Measurements from ENCODE around the gene TOM1L2. TPM values are rescaled to one million over a fixed set of nuclear protein-coding genes. Genes with fewer than 3 reads are reported as not detected.

TOM1L2 gene
- total and polyA plus RNA-seq, 2 experiments from 2014 or later = 25.5 to 31.0 TPM

GRCh38 chr17:17796787-17797061 lies 175.5 kb downstream of the TOM1L2 start:
- Histone ChIP-seq H3K36me3 (ENCODE audit: low read depth) (no peaks in the 10 kb centered on the region), H3K27me3 (replicated peaks; ENCODE audit: insufficient read depth) (no peaks in the 10 kb centered on the region), H3K79me2 (ENCODE audit: insufficient read depth) (no peaks in the 10 kb centered on the region; the same call in 1 of the 2 replicates), H3K4me1 (ENCODE audit: insufficient read depth) (no peaks in the 10 kb centered on the region), H3K27ac (no peak overlapping the region), H3K4me2 (ENCODE audit: unreplicated experiment) (no peak overlapping the region), H3F3A (ENCODE audit: insufficient read depth) (no peaks in the 10 kb centered on the region), H3K9me3 (ENCODE audit: low read depth) (no peaks in the 10 kb centered on the region), H3K9me2 (ENCODE audit: insufficient read depth) (no peaks in the 10 kb centered on the region), H4K20me1 (ENCODE audit: insufficient read depth) (no peaks in the 10 kb centered on the region), H3K9ac (no peak overlapping the region), H3K4me3 (no peak overlapping the region), H2AFZ (no peak overlapping the region)
- WGBS, 2 experiments (ENCODE audit: low coverage in 1 of 2, low lambda C conversion rate in 2 of 2, missing lambda C conversion rate in 2 of 2) = 97 to 98% methylated on average over 13 of the region's 13 CpGs
- DNase-seq = no peak
- in situ Hi-C loops (cut with MboI) = no loop called here
- TF ChIP-seq EZH2phosphoT487 (IDR thresholded peaks at IDR 0.05; ENCODE audit: insufficient read depth, low read depth) (no peak), EZH2 (IDR thresholded peaks at IDR 0.05; ENCODE audit: insufficient read depth, poor library complexity, severe bottlenecking) (no peak)

GRCh38 chr17:17795946-17796786 lies 176.0 kb downstream of the TOM1L2 start:
- no peaks in the 10 kb centered on the region for H3K9me2 ChIP-seq (ENCODE audit: insufficient read depth)
- no peak overlapping the region for H3K4me2 ChIP-seq (ENCODE audit: unreplicated experiment)
- H4K20me1 ChIP-seq (ENCODE audit: insufficient read depth) = no peaks in the 10 kb centered on the region
- H3F3A ChIP-seq (ENCODE audit: insufficient read depth) = no peaks in the 10 kb centered on the region
- H3K79me2 ChIP-seq (ENCODE audit: insufficient read depth) = no peaks in the 10 kb centered on the region; the same call in 1 of the 2 replicates
- DNase-seq = no peak
- WGBS, 2 experiments (ENCODE audit: low coverage in 1 of 2, low lambda C conversion rate in 2 of 2, missing lambda C conversion rate in 2 of 2) = 96 to 98% methylated on average over 28 to 40 of the region's 40 CpGs
- no peaks in the 10 kb centered on the region for H3K9me3 ChIP-seq (ENCODE audit: low read depth)
- no peaks in the 10 kb centered on the region for H3K4me1 ChIP-seq (ENCODE audit: insufficient read depth)
- H3K36me3 ChIP-seq (ENCODE audit: low read depth) = no peaks in the 10 kb centered on the region
- no peak overlapping the region for H3K9ac ChIP-seq
- no peaks in the 10 kb centered on the region for H3K27me3 ChIP-seq (replicated peaks; ENCODE audit: insufficient read depth)
- no peak for TF ChIP-seq EZH2 (IDR thresholded peaks at IDR 0.05; ENCODE audit: insufficient read depth, poor library complexity, severe bottlenecking)
- TF ChIP-seq EZH2phosphoT487 (IDR thresholded peaks at IDR 0.05; ENCODE audit: insufficient read depth, low read depth) = no peak
- in situ Hi-C loops (cut with MboI) = no loop called here
- H3K27ac ChIP-seq = no peak overlapping the region
- H2AFZ ChIP-seq = no peak overlapping the region
- H3K4me3 ChIP-seq = no peak overlapping the region

GRCh38 chr17:17795296-17795695 lies 176.9 kb downstream of the TOM1L2 start:
- Histone ChIP-seq H3K27me3 (replicated peaks; ENCODE audit: insufficient read depth) (no peaks in the 10 kb centered on the region), H3K9ac (no peak overlapping the region), H4K20me1 (ENCODE audit: insufficient read depth) (no peaks in the 10 kb centered on the region), H3K79me2 (ENCODE audit: insufficient read depth) (peaks cover 4% of the 10 kb centered on the region; the same call in 1 of the 2 replicates), H3K4me2 (ENCODE audit: unreplicated experiment) (no peak overlapping the region), H3K4me1 (ENCODE audit: insufficient read depth) (no peaks in the 10 kb centered on the region), H2AFZ (no peak overlapping the region), H3K4me3 (no peak overlapping the region), H3K9me3 (ENCODE audit: low read depth) (no peaks in the 10 kb centered on the region), H3K36me3 (ENCODE audit: low read depth) (no peaks in the 10 kb centered on the region), H3K27ac (no peak overlapping the region), H3F3A (ENCODE audit: insufficient read depth) (no peaks in the 10 kb centered on the region), H3K9me2 (ENCODE audit: insufficient read depth) (no peaks in the 10 kb centered on the region)
- in situ Hi-C loops (cut with MboI) = no loop called here
- WGBS, 2 experiments (ENCODE audit: low coverage in 1 of 2, low lambda C conversion rate in 2 of 2, missing lambda C conversion rate in 2 of 2) = 89 to 98% methylated on average over 7 to 12 of the region's 12 CpGs
- TF ChIP-seq EZH2 (IDR thresholded peaks at IDR 0.05; ENCODE audit: insufficient read depth, poor library complexity, severe bottlenecking) = no peak
- no peak for TF ChIP-seq EZH2phosphoT487 (IDR thresholded peaks at IDR 0.05; ENCODE audit: insufficient read depth, low read depth)
- no peak for DNase-seq

- H2AFZ ChIP-seq = no peak overlapping the region
- no peak overlapping the region for H3K27ac ChIP-seq
- in situ Hi-C loops (cut with MboI) = no loop called here
- peaks cover 11% of the 10 kb centered on the region for H3K79me2 ChIP-seq (ENCODE audit: insufficient read depth)
- no peaks in the 10 kb centered on the region for H3K9me2 ChIP-seq (ENCODE audit: insufficient read depth)
- H3K36me3 ChIP-seq (ENCODE audit: low read depth) = no peaks in the 10 kb centered on the region
- no peaks in the 10 kb centered on the region for H3K27me3 ChIP-seq (replicated peaks; ENCODE audit: insufficient read depth)
- H3K4me1 ChIP-seq (ENCODE audit: insufficient read depth) = no peaks in the 10 kb centered on the region
- DNase-seq = no peak
- H3K9me3 ChIP-seq (ENCODE audit: low read depth) = no peaks in the 10 kb centered on the region
- no peak overlapping the region for H3K4me2 ChIP-seq (ENCODE audit: unreplicated experiment)
- no peaks in the 10 kb centered on the region for H4K20me1 ChIP-seq (ENCODE audit: insufficient read depth)
- H3F3A ChIP-seq (ENCODE audit: insufficient read depth) = no peaks in the 10 kb centered on the region
- TF ChIP-seq EZH2phosphoT487 (IDR thresholded peaks at IDR 0.05; ENCODE audit: insufficient read depth, low read depth) (no peak), EZH2 (IDR thresholded peaks at IDR 0.05; ENCODE audit: insufficient read depth, poor library complexity, severe bottlenecking) (no peak)
- H3K9ac ChIP-seq = no peak overlapping the region
- WGBS, 2 experiments (ENCODE audit: low coverage in 1 of 2, low lambda C conversion rate in 2 of 2, missing lambda C conversion rate in 2 of 2) = 97% methylated on average over 26 to 31 of the region's 31 CpGs
- no peak overlapping the region for H3K4me3 ChIP-seq
Measured at GRCh38 chr17:17794382-17794781, 177.8 kb downstream of the TOM1L2 start.

MicroRNAs within 50 kb of the gene (microRNA counts, 767-probe panel; counts per million panel counts)
- 447 counts per million, percentile 86 among the panel's probes with 10 or more counts for microRNA hsa-miR-33b-5p

Small RNA genes lying within 50 kb of the gene (microRNA-seq; reads per million reads assigned to microRNA genes)
- gene MIR33B (ENCODE audit: borderline number of aligned reads) = 33.2 reads per million, percentile 35 among the genes with 10 or more reads in this experiment
- not detected for gene MIR6777 (ENCODE audit: borderline number of aligned reads)

Small RNA genes lying within 50 kb of the gene (small RNA-seq; reads per million reads assigned to genes)
- gene MIR33B (ENCODE audit: low read depth, low replicate concordance) (not detected), gene MIR6777 (ENCODE audit: low read depth, low replicate concordance) (not detected)

Other genes starting within 250 kb of the TOM1L2 start
- gene SREBF1, start 135.4 kb downstream of the TOM1L2 start, total RNA-seq (2014; rRNA removed; shearing (Covaris generic)) = 34.4 and 36.2 TPM in 2 replicates
- 14.3 and 19.2 TPM in 2 replicates for gene SREBF1, start 135.4 kb downstream of the TOM1L2 start, polyA plus RNA-seq (2016; fragmentation: Nextera tagmentation; extraction: Ambion mirVana)
- 1.0 and 3.6 TPM in 2 replicates for gene DRC3, start 462 bp upstream of the TOM1L2 start, total RNA-seq (2014; rRNA removed; shearing (Covaris generic))
- 2.2 and 3.2 TPM in 2 replicates for gene DRC3, start 462 bp upstream of the TOM1L2 start, polyA plus RNA-seq (2016; fragmentation: Nextera tagmentation; extraction: Ambion mirVana)
- gene ATPAF2, start 66.8 kb upstream of the TOM1L2 start, total RNA-seq (2014; rRNA removed; shearing (Covaris generic)) = 17.0 and 37.6 TPM in 2 replicates
- gene ATPAF2, start 66.8 kb upstream of the TOM1L2 start, polyA plus RNA-seq (2016; fragmentation: Nextera tagmentation; extraction: Ambion mirVana) = 21.9 and 22.3 TPM in 2 replicates
- gene GID4, start 67.0 kb upstream of the TOM1L2 start, total RNA-seq (2014; rRNA removed; shearing (Covaris generic)) = 8.0 and 10.2 TPM in 2 replicates
- gene GID4, start 67.0 kb upstream of the TOM1L2 start, polyA plus RNA-seq (2016; fragmentation: Nextera tagmentation; extraction: Ambion mirVana) = 7.2 and 7.3 TPM in 2 replicates
- 51.0 and 53.4 TPM in 2 replicates for gene DRG2, start 115.5 kb upstream of the TOM1L2 start, total RNA-seq (2014; rRNA removed; shearing (Covaris generic))
- gene DRG2, start 115.5 kb upstream of the TOM1L2 start, polyA plus RNA-seq (2016; fragmentation: Nextera tagmentation; extraction: Ambion mirVana) = 34.6 and 36.7 TPM in 2 replicates
- 0.25 and 0.54 TPM in 2 replicates for gene MYO15A, start 136.4 kb upstream of the TOM1L2 start, total RNA-seq (2014; rRNA removed; shearing (Covaris generic))
- gene MYO15A, start 136.4 kb upstream of the TOM1L2 start, polyA plus RNA-seq (2016; fragmentation: Nextera tagmentation; extraction: Ambion mirVana) = 0.70 and 0.90 TPM in 2 replicates
- 152 and 161 TPM in 2 replicates for gene ALKBH5, start 211.4 kb upstream of the TOM1L2 start, total RNA-seq (2014; rRNA removed; shearing (Covaris generic))
- 81.9 and 85.2 TPM in 2 replicates for gene ALKBH5, start 211.4 kb upstream of the TOM1L2 start, polyA plus RNA-seq (2016; fragmentation: Nextera tagmentation; extraction: Ambion mirVana)